Caco-2 (cell line): ENCODE measurements around the gene RNH1. TPM values are rescaled to one million over a fixed set of nuclear protein-coding genes. Genes with fewer than 3 reads are reported as not detected.

Experiments
- BruUV-seq: library from RNA; stranded (reverse); fragments of 400-500 nt; replicated peaks from 2 replicates; lab custom pipeline; 2021; lab: Mats Ljungman, UMichigan
- CTCF ChIA-PET: fragments of 300-600 bp; sonication (Branson Sonifier 250); formaldehyde crosslinking; loops from one replicate; lab custom pipeline; 2022; ENCODE audit warnings: antibody characterized with exemption; lab: Charles Lee
- POLR2A ChIA-PET: fragments of 300-600 bp; sonication (Branson Sonifier 250); formaldehyde crosslinking; loops from one replicate; lab custom pipeline; 2022; ENCODE audit warnings: antibody characterized with exemption; lab: Charles Lee
- DNase-seq, 2 experiments: peaks; one replicate each; pipeline versions ENCODE4 v3.0.0 to v3.0.0-alpha.2; 2020 to 2022
- H3K27me3 ChIP-seq: replicated peaks from 2 replicates; pipeline ENCODE4 v1.6.0; 2011; ENCODE audit warnings: low read length; ENCODE audit not compliant: control insufficient read depth, insufficient read depth
- H3K36me3 ChIP-seq: 2 replicates; pipeline ENCODE4 v1.5.1; 2011; ENCODE audit warnings: low read length; ENCODE audit not compliant: control insufficient read depth, insufficient read depth
- H3K4me1 ChIP-seq: fragments of 250-450 bp; sonication (Bioruptor Pico); 2 replicates; pipeline ENCODE4 v1.5.1; 2020; ENCODE audit warnings: mild to moderate bottlenecking
- H3K4me3 ChIP-seq: 2 replicates; pipeline ENCODE4 v1.5.1; 2011; ENCODE audit warnings: low read depth, mild to moderate bottlenecking, control low read depth, low read length
- H3K9me3 ChIP-seq: fragments of 250-450 bp; sonication (Bioruptor Pico); 2 replicates; pipeline ENCODE4 v1.5.1; 2020; ENCODE audit warnings: mild to moderate bottlenecking, moderate library complexity
- H3K27ac Mint-ChIP-seq: one replicate; pipeline ENCODE4 v1.8.0; 2022; ENCODE audit warnings: mixed read lengths; ENCODE audit not compliant: unreplicated experiment
- H3K27me3 Mint-ChIP-seq: one replicate; pipeline ENCODE4 v1.8.0; 2022; ENCODE audit warnings: mixed read lengths; ENCODE audit not compliant: insufficient read depth, unreplicated experiment
- H3K36me3 Mint-ChIP-seq: one replicate; pipeline ENCODE4 v1.8.0; 2022; ENCODE audit warnings: mild to moderate bottlenecking, mixed read lengths; ENCODE audit not compliant: insufficient read depth, unreplicated experiment
- H3K4me1 Mint-ChIP-seq: one replicate; pipeline ENCODE4 v1.8.0; 2022; ENCODE audit warnings: low read depth, mixed read lengths; ENCODE audit not compliant: unreplicated experiment
- H3K4me3 Mint-ChIP-seq: one replicate; pipeline ENCODE4 v1.8.0; 2022; ENCODE audit warnings: mild to moderate bottlenecking, moderate library complexity, mixed read lengths; ENCODE audit not compliant: unreplicated experiment
- H3K9me3 Mint-ChIP-seq: one replicate; pipeline ENCODE4 v1.8.0; 2022; ENCODE audit warnings: mixed read lengths; ENCODE audit not compliant: unreplicated experiment
- CTCF ChIP-seq, 2 experiments: fragments of 200-600 bp in 1 of 2; IDR thresholded peaks; 1 replicate in 1 of 2; 2 replicates in 1 of 2; pipeline versions ENCODE4 v1.5.1 to v1.8.0; 2011 to 2022; ENCODE audit warnings: antibody characterized with exemption in 1 of 2, control low read depth in 1 of 2, inconsistent platforms in 1 of 2, low read depth in 1 of 2, low read length in 1 of 2, mild to moderate bottlenecking in 1 of 2, moderate library complexity in 1 of 2; ENCODE audit not compliant: insufficient read depth in 1 of 2, severe bottlenecking in 1 of 2, unreplicated experiment in 1 of 2
- intact Hi-C: fragments of 100-400 bp; cut with micrococcal nuclease; formaldehyde crosslinking; loops from one replicate; pipeline ENCODE4 v1.10.0; 2022; ENCODE audit not compliant: unreplicated experiment
- total RNA-seq: library from RNA; stranded (reverse); gene quantifications from 2 replicates; pipeline ENCODE4 v1.2.3, GENCODE V29; 2022

RNH1 gene
- total RNA-seq, 1 experiment from 2014 or later: 136 TPM

DNA sequence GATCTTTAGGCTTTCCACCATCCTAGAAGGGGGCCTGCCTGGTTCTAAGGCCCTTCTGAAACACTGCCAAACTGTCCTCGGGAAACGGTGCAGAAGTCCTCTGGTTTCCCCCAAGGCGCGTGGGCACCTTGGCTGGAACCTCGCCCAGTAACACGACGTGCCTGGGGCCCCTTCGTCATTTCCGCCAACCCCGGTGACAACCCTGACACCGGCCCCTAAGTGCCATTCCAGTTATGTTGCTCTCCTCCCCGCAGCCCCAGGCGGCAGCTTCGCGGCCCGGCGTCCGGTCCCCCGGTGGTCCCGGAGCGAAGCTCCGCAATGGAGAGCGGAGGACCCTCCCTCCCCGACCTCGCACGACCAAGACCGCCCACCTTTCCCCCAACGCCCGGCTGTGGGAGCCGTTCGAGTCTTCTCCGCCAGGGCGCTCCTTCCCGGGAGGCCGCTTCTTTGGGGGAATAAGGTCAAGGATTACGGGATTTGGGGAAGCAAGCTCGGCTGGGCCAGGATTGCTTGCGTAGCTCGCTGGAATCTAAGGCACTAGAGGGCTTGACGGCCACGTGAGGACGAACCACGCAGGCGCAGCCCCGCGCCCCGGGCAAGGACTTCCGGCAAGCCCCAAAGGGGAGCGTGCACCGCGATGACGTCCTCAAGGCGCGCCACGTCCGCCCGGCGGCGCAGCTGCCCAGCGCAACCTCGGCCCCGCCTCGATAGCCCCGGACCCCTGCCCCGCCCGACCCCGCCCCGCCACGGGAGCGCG lies 626 bp downstream of the RNH1 start:
- H3K36me3 ChIP-seq: no peaks in the 10 kb centered on the region; the same call in none of the 2 replicates
- TF ChIP-seq CTCF (IDR thresholded peaks at IDR 0.05; ENCODE audit: insufficient read depth in 1 of 2, low read depth in 1 of 2, low read length in 1 of 2, severe bottlenecking in 1 of 2, unreplicated experiment in 1 of 2): no peak
- Mint-ChIP-seq H3K36me3 (peaks cover 48% of the 10 kb centered on the region), H3K4me1 (no peaks in the 10 kb centered on the region), H3K27me3 (no peaks in the 10 kb centered on the region), H3K27ac (peak overlapping the region; percentile 100), H3K9me3 (no peaks in the 10 kb centered on the region), H3K4me3 (peak overlapping the region; percentile 96)
- ChIA-PET CTCF (interaction anchor here (0.8 to 1.0 kb wide), 4 partner anchors 57 to 299 kb away, joined by 3 to 4 read pairs (median 4); partner anchors contain the start of genes BET1L, PTDSS2 and RIC8A), POLR2A (interaction anchor here (0.6 to 1.3 kb wide), 6 partner anchors 30 to 299 kb away, joined by 3 to 7 read pairs (median 6); partner anchors contain the start of genes BET1L, PHRF1, PTDSS2 and RIC8A)
- DNase-seq: peak; percentile 98 to 99
- no TSS peak for BruUV-seq
- peak overlapping the region; percentile 100 for H3K4me3 ChIP-seq
- H3K27me3 ChIP-seq: no peaks in the 10 kb centered on the region
- H3K4me1 ChIP-seq: peaks cover 7% of the 10 kb centered on the region
- no peaks in the 10 kb centered on the region for H3K9me3 ChIP-seq
- intact Hi-C loops: loop anchor here (1.0 to 5.0 kb wide), 3 partner anchors 30 to 89 kb away; partner anchors contain the start of genes LRRC56 and PTDSS2

- no peaks in the 10 kb centered on the region for H3K27me3 Mint-ChIP-seq
- H3K9me3 ChIP-seq: no peaks in the 10 kb centered on the region
- H3K36me3 ChIP-seq: peaks cover 3% of the 10 kb centered on the region
- H3K9me3 Mint-ChIP-seq: no peaks in the 10 kb centered on the region
- H3K4me3 ChIP-seq: no peak overlapping the region
- H3K4me1 ChIP-seq: peaks cover 7% of the 10 kb centered on the region
- DNase-seq: no peak
- no peak for TF ChIP-seq CTCF (IDR thresholded peaks at IDR 0.05; ENCODE audit: insufficient read depth in 1 of 2, low read depth in 1 of 2, low read length in 1 of 2, severe bottlenecking in 1 of 2, unreplicated experiment in 1 of 2)
- H3K36me3 Mint-ChIP-seq: peaks cover 54% of the 10 kb centered on the region
- intact Hi-C loops: loop anchor here (5.0 kb wide), 1 partner anchor 53 kb away; the partner anchor contains the start of gene PTDSS2
- peak overlapping the region; percentile 100 for H3K27ac Mint-ChIP-seq
- ChIA-PET POLR2A (no interaction called here), CTCF (interaction anchor here (1.2 kb wide), 1 partner anchor 57 kb away, joined by 3 read pairs; no protein-coding TSS in a partner anchor)
- BruUV-seq: no TSS peak
- H3K4me1 Mint-ChIP-seq: no peaks in the 10 kb centered on the region
- no peaks in the 10 kb centered on the region for H3K27me3 ChIP-seq
- H3K4me3 Mint-ChIP-seq: peak overlapping the region; percentile 96
These were observed 2.1 kb downstream of the RNH1 start for GRCh38 chr11:504994-505344.

DNA sequence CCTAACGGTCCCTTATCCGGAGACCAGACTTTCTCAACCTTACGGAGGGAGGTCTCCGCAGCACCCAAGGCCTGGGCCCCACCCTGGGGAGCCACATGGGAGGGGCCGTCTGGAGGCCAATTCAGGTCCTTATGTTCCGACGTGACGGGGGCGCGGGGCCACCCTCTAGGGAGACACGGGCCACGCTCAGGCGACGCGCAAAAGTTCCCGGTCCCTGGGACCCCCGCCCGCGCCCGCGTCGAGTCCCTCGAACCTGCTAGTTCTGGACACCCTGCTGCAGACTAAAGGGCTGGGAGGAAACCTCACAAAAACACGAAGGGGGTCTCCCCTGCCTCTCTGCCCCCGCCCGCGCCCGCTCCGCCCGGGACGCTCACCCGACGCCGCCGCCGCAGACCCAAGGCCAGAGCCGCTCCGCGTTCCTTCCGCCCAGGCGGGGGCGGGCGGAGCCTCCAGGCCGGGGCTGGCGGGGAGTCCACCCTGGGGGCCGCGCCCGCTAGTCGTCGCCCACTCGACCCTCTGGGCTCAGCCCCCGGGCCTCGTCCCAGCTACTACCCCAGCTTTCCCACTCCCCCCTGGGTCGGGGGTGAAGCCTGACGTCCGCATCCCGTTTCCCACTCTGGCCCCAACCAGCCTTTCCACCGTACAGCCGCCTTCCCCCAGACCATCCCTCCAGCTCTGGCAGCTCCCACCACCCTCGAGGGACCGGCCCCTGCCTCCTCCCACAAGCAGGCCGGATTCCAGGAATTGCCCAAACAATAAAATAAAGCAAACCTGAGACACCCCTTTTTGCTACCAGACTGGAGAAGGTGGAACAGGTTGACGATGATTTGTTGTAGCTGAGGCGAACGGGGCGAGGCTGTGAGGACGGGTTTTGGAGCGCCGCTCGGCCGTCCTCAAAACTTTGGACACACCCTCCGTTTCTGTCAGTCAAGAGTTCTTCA lies 2.7 kb downstream of the RNH1 start:
- H3K9me3 Mint-ChIP-seq: no peaks in the 10 kb centered on the region
- Histone ChIP-seq H3K27me3 (no peaks in the 10 kb centered on the region), H3K36me3 (peaks cover 3% of the 10 kb centered on the region), H3K9me3 (no peaks in the 10 kb centered on the region), H3K4me3 (no peak overlapping the region), H3K4me1 (peaks cover 7% of the 10 kb centered on the region)
- no peaks in the 10 kb centered on the region for H3K27me3 Mint-ChIP-seq
- BruUV-seq: no TSS peak
- H3K4me3 Mint-ChIP-seq: peak overlapping the region; percentile 96
- no peak for DNase-seq
- POLR2A ChIA-PET: no interaction called here
- intact Hi-C loops: no loop called here
- no peak overlapping the region for H3K27ac Mint-ChIP-seq
- TF ChIP-seq CTCF (IDR thresholded peaks at IDR 0.05; ENCODE audit: insufficient read depth in 1 of 2, low read depth in 1 of 2, low read length in 1 of 2, severe bottlenecking in 1 of 2, unreplicated experiment in 1 of 2): no peak
- H3K36me3 Mint-ChIP-seq: peaks cover 56% of the 10 kb centered on the region
- no peaks in the 10 kb centered on the region for H3K4me1 Mint-ChIP-seq
- CTCF ChIA-PET: interaction anchor here (1.2 kb wide), 1 partner anchor 56 kb away, joined by 3 read pairs; no protein-coding TSS in a partner anchor
